Measurements from ENCODE around the gene STRAP.

DNA sequence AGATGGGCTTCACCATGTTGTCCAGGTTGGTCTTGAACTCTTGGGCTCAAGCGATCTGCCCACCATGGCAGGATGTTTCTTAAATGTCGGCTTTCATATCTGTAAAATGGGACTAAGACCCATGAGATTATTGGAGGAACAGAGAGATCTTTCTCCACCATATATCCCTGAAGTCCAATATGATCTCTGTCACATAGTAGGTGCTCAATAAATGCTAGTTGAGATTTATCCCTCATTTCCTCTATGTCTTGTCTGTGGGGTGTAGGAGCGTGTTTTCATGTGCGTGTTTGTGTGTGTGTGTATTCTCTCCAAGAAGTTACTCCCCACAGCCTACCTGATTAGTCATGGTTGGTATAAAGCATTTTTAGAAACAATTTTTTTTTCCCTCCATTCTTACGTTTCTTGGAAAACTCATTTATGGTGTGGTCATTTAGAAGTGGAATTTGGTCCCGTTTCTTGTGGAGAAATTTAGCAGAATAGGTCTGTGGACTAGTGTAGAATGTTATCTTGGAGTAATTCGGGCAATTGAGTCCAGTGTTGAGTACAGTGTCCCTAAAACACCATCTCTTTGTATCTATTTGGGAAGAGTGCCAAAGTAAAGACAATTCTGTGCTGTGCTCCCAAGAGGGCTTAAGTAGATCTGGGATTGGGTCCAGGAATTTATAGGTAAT is 4.3 kb downstream of the STRAP start:
- TF ChIP-seq, protein P1, sequence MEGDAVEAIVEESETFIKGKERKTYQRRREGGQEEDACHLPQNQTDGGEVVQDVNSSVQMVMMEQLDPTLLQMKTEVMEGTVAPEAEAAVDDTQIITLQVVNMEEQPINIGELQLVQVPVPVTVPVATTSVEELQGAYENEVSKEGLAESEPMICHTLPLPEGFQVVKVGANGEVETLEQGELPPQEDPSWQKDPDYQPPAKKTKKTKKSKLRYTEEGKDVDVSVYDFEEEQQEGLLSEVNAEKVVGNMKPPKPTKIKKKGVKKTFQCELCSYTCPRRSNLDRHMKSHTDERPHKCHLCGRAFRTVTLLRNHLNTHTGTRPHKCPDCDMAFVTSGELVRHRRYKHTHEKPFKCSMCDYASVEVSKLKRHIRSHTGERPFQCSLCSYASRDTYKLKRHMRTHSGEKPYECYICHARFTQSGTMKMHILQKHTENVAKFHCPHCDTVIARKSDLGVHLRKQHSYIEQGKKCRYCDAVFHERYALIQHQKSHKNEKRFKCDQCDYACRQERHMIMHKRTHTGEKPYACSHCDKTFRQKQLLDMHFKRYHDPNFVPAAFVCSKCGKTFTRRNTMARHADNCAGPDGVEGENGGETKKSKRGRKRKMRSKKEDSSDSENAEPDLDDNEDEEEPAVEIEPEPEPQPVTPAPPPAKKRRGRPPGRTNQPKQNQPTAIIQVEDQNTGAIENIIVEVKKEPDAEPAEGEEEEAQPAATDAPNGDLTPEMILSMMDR (conservative IDR thresholded peaks at IDR 0.05; ENCODE audit: low read length): no peak
- no peak for TF ChIP-seq EZH2phosphoT487 (IDR thresholded peaks at IDR 0.05; ENCODE audit: borderline replicate concordance, low read depth, low read length)

All from OCI-LY7 (cell line).